NOMO-1 treated with dmso at 0.1 percent for 144 hours (cell line): Measurements from ENCODE around the gene SLC39A5.
"Not testable (repeated sequence)": the region's sequence is repeated elsewhere in the genome, so short reads cannot be mapped to it uniquely, and the experiment has no call there.

Experiments
- DNase-seq: peaks from one replicate; lab custom pipeline; 2025; ENCODE audit not compliant: unreplicated experiment; lab: John Stamatoyannopoulos, UW

Gene SLC39A5

GRCh38 chr12:56229916-56230431, at the start of gene SLC39A5:
TSS of gene SLC39A5 (plus strand) at chr12:56230051. CDS start at chr12:56231275, 1,224 bp downstream.
- DNase-seq: no peak

- no peak for DNase-seq
Measured at GRCh38 chr12:56186957-56187356, 42.9 kb upstream of the SLC39A5 start.

GRCh38 chr12:56188131-56188777, 41.6 kb upstream of the SLC39A5 start:
- no peak for DNase-seq

- no peak for DNase-seq
Measured at GRCh38 chr12:56188778-56189098, 41.1 kb upstream of the SLC39A5 start.

- DNase-seq: peak; percentile 77
Measured at GRCh38 chr12:56189099-56189917, 40.5 kb upstream of the SLC39A5 start, which contains the start of gene SMARCC2. TSS of gene SMARCC2 (minus strand) at chr12:56189483. CDS start at chr12:56189461, 22 bp downstream.

- DNase-seq: peak; percentile 52
Measured at GRCh38 chr12:56189918-56190694, 39.7 kb upstream of the SLC39A5 start.

GRCh38 chr12:56190695-56191155, 39.1 kb upstream of the SLC39A5 start:
- no peak for DNase-seq

- no peak for DNase-seq
Measured at GRCh38 chr12:56192582-56192981, 37.3 kb upstream of the SLC39A5 start.

GRCh38 chr12:56193025-56193578, 36.7 kb upstream of the SLC39A5 start:
- DNase-seq: peak; percentile 54

GRCh38 chr12:56196818-56197550, 32.9 kb upstream of the SLC39A5 start:
- not testable (repeated sequence) for DNase-seq

- DNase-seq: no peak
Measured at GRCh38 chr12:56197921-56198635, 31.8 kb upstream of the SLC39A5 start.

GRCh38 chr12:56198836-56199235, 31.0 kb upstream of the SLC39A5 start:
- DNase-seq: no peak

GRCh38 chr12:56202366-56202765, 27.5 kb upstream of the SLC39A5 start:
- no peak for DNase-seq

GRCh38 chr12:56202838-56203237, 27.0 kb upstream of the SLC39A5 start:
- no peak for DNase-seq

GRCh38 chr12:56204275-56204674, 25.6 kb upstream of the SLC39A5 start:
- DNase-seq: no peak

GRCh38 chr12:56205445-56205844, 24.4 kb upstream of the SLC39A5 start:
- no peak for DNase-seq

GRCh38 chr12:56206452-56207166, 23.2 kb upstream of the SLC39A5 start:
- no peak for DNase-seq

GRCh38 chr12:56208006-56208405, 21.8 kb upstream of the SLC39A5 start:
- no peak for DNase-seq

- DNase-seq: no peak
Measured at GRCh38 chr12:56212361-56212760, 17.5 kb upstream of the SLC39A5 start.
